GM12872 (cell line): ENCODE data around the gene SETD6.

Experiments used
- TF ChIP-seq, protein P1 (sequence below): IDR thresholded peaks from 3 replicates; pipeline ENCODE4 v1.5.1; 2011; ENCODE audit warnings: low read depth, mild to moderate bottlenecking, low read length, moderate library complexity; ENCODE audit not compliant: insufficient read depth

The SETD6 gene

DNA sequence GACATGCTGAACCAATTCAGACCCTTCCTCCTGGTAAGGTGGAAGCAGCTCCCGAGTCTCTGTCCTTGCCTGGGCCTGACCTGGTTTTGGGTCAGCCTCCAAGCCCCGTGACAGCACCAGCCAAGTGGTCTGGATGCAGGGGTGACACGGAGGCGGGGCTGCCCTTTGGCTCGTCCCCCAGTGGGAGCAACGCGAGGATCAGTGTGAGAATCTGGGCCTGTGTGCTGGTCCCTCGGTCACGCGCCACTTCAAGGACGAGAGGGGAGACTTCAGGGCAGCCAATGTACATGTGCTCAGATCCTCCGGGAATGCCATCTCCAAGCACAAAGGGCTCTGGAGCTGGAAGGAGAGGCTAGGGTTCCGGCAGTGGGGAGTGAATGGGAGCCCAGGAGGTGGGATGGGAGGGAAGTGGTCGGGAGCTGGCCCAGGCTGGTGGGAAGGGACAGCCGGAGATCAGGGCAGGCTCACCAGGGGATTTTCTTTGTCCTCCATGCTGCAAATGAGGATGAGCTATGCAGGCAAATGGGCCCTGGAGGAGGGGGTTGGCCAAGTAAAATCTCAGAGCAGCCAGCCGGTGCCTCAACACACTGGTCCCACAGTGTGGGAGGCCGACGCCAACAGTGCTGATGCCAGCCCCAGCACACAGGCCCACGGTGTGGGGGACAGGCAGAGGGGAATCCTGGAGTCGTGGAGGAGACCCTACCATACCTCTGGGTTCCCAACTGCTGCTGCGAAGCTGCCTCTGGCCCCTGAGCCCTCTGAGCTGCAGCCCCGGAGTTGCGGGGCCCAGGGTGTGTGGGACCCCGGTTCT lies 19.6 kb upstream of the SETD6 start:
- TF ChIP-seq, protein P1, sequence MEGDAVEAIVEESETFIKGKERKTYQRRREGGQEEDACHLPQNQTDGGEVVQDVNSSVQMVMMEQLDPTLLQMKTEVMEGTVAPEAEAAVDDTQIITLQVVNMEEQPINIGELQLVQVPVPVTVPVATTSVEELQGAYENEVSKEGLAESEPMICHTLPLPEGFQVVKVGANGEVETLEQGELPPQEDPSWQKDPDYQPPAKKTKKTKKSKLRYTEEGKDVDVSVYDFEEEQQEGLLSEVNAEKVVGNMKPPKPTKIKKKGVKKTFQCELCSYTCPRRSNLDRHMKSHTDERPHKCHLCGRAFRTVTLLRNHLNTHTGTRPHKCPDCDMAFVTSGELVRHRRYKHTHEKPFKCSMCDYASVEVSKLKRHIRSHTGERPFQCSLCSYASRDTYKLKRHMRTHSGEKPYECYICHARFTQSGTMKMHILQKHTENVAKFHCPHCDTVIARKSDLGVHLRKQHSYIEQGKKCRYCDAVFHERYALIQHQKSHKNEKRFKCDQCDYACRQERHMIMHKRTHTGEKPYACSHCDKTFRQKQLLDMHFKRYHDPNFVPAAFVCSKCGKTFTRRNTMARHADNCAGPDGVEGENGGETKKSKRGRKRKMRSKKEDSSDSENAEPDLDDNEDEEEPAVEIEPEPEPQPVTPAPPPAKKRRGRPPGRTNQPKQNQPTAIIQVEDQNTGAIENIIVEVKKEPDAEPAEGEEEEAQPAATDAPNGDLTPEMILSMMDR: no peak

DNA sequence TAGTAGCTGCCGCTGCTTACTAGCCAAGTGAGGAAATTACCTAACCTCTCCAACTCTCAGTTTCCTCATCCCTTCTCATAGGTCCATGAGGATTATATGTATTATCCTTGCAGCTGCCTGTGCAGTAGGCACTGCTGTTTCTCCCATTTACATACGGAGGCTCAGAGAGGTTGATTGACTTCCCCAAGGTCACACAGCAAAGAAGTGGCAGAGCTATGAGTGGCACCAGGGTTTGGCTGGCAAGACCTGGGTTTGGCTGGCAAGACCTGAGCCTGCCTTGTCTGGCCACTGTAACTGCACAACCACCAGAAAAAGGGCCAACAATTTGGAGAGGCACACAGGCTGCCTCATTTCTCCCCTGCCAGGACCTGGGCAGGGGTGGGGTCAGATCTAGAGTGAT lies 17.8 kb upstream of the SETD6 start:
- TF ChIP-seq, protein P1: no peak

DNA sequence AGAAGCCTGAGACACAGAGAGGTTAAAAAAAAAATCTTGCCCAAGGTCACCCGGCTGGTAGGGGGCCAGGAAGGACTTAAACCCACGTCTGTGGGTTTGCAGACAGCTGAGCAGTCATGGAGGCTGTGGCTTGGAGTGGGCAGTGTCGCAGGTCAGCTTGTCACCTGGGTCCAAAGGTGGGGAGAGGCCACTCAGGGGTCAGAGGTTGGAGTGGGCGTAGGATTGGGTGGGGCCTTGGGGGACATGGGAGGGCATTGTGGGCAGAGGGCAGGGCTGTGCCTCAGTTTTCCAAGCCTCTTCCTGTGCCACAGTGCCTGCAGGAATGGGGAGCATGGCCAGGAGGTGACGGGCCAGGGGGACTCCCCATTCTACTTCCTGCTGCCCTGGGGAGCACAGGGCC lies 17.4 kb upstream of the SETD6 start:
- TF ChIP-seq, protein P1: no peak

DNA sequence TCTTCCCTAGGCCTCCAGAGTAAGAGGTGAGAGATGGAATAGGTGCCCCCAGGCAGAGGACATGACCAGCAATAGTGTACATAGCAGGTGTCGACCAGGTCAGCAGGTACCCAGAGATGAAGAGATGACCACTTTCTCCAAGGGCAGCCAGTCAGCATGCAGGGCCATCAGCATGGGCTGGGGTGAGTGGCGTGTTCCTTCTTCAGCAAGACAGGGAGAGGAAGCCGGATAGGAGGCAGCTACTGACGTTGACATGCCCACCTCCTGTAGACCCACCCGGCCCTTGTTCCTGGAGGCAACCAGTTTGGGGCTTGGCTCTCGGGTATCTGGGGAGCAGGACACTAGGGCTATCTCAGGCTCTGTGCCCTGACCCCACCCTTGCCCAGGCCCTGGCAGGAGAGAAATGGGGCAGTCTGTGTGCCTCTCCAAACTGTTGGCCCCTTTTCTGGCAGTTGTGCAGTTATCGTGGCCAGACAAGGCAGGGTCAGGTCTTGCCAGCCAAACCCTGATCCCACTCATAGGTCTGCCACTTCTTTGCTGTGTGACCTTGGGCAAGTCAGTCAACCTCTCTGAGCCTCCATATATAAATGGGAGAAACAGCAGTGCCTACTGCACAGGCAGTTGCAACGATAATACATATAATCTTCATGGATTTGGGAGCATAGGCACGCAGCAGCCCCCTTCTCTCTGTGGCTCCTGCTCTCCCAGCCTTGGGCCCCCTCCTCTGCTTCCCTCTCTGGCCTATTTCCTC lies 16.8 kb upstream of the SETD6 start:
- TF ChIP-seq, protein P1: no peak

DNA sequence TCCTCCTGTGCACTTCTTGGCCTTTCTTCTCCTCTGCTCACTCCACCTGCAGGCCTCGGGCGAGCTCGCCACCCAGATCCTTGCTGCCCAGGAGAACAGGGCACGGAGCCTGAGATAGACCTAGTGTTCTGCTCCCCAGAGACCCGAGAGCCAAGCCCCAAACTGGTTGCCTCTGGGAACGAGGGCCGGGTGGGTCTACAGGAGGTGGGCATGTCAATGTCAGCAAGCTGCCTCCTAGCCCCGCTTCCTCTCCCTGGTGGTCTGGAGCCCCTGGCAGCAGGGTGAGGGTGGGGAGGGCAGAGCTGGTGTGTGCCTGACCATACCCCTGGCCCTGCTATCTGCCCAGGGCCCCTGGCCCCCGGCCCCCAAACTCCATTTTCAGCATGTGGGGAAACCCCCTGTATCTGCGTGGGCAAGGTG lies 16.2 kb upstream of the SETD6 start:
- TF ChIP-seq, protein P1: no peak

DNA sequence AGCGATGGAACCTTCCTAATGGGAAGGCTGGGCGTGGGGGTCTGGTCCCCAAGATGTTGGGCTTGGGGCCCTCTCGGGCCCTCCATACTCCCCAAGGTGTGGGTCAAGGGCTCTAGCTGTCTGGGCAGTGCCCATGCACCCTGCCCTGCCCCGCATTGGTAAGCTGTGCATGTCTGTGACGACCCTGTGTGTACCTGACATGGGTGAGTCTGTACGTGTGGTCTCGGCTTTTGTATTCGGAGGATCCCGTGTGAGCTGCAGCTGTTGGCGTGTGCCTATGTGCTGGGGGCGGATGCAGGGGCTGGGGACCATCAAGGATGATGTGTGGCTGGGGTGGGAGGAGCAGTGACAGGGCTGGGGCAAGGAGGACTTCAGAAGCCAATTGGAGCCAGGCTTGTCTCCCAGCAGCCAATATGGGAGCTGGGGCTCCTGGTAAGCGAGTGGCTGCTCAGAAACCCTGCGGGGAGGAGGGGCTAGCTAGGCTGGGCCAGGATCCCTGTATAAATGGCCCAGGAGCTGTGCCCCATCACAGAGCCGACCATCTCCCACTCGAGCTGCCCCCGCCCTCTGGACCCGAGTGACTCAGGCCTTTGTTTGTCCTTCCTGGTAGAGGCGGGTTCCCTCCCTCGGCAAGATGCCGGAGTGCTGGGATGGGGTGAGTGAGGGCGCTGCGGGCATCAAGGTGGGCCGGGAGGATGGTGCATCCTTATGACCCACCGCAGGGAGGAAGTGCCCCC lies 15.5 kb upstream of the SETD6 start, which contains the start of gene NDRG4:
TSS of gene NDRG4 (plus strand) at position 529 of the 737 bp plus-strand sequence. CDS start at position 635, 106 bp downstream.
- TF ChIP-seq, protein P1: no peak
